Stimulated activated naive CD8-positive, alpha-beta T cell treated with anti-CD3 and anti-CD28 coated beads, Interleukin-15, amount 100 ng/mL, for 72 hours (primary cell): Measurements from ENCODE around the gene KPNA6.
"Not testable (repeated sequence)": the region's sequence is repeated elsewhere in the genome, so short reads cannot be mapped to it uniquely, and the experiment has no call there.

ENCODE experiments used
- ATAC-seq: fragments of 150-1000 bp; cut with Tn5 transposase; 2 replicates; pipeline ENCODE4 v1.10.0; 2021; ENCODE audit warnings: mild to moderate bottlenecking, moderate library complexity
- DNase-seq, 2 donors: peaks; one replicate each; pipeline ENCODE4 v3.0.0; 2021 to 2022
- H3K27ac Mint-ChIP-seq, 2 donors: one replicate each; pipeline ENCODE4 v1.8.0; 2022; ENCODE audit warnings: mild to moderate bottlenecking in 2 of 2, mixed read lengths in 2 of 2, moderate library complexity in 2 of 2
- H3K27me3 Mint-ChIP-seq: one replicate; pipeline ENCODE4 v1.8.0; 2022; ENCODE audit warnings: mixed read lengths
- H3K4me1 Mint-ChIP-seq: one replicate; pipeline ENCODE4 v1.8.0; 2022; ENCODE audit warnings: mild to moderate bottlenecking, mixed read lengths
- H3K4me3 Mint-ChIP-seq, 2 donors: one replicate each; pipeline ENCODE4 v1.8.0; 2022; ENCODE audit warnings: mild to moderate bottlenecking in 2 of 2, mixed read lengths in 2 of 2, moderate library complexity in 1 of 2
- H3K9me3 Mint-ChIP-seq, 2 donors: one replicate each; pipeline ENCODE4 v1.8.0; 2022; ENCODE audit warnings: mixed read lengths in 2 of 2

KPNA6 gene

GRCh38 chr1:32115496-32115895 lies 7.6 kb downstream of the KPNA6 start:
- no peaks in the 10 kb centered on the region for H3K9me3 Mint-ChIP-seq
- H3K4me1 Mint-ChIP-seq: peaks cover 56% of the 10 kb centered on the region
- DNase-seq: no peak

GRCh38 chr1:32116531-32116930 lies 8.7 kb downstream of the KPNA6 start:
- no peak for ATAC-seq
- Mint-ChIP-seq H3K9me3 (no peaks in the 10 kb centered on the region), H3K4me3 (no peak overlapping the region), H3K27ac (no peak overlapping the region), H3K27me3 (no peaks in the 10 kb centered on the region), H3K4me1 (peaks cover 56% of the 10 kb centered on the region)
- DNase-seq: no peak

More at GRCh38 chr1:32115496-32115895, 7.6 kb downstream of the KPNA6 start:
- no peaks in the 10 kb centered on the region for H3K27me3 Mint-ChIP-seq
- ATAC-seq: no peak
- H3K4me3 Mint-ChIP-seq: no peak overlapping the region
- no peak overlapping the region for H3K27ac Mint-ChIP-seq

- DNase-seq: no peak
- Mint-ChIP-seq H3K9me3 (no peaks in the 10 kb centered on the region), H3K27ac (no peak overlapping the region), H3K4me3 (no peak overlapping the region), H3K27me3 (no peaks in the 10 kb centered on the region), H3K4me1 (peaks cover 52% of the 10 kb centered on the region)
- no peak for ATAC-seq
Observed at GRCh38 chr1:32122151-32122550, 14.3 kb downstream of the KPNA6 start.

- H3K9me3 Mint-ChIP-seq, H3K27me3 Mint-ChIP-seq, H3K4me3 Mint-ChIP-seq, ATAC-seq, H3K27ac Mint-ChIP-seq, DNase-seq: not testable (repeated sequence)
- peaks cover 58% of the 10 kb centered on the region for H3K4me1 Mint-ChIP-seq
Observed at GRCh38 chr1:32123361-32123760, 15.5 kb downstream of the KPNA6 start.

- Mint-ChIP-seq H3K27ac (no peak overlapping the region), H3K4me3 (no peak overlapping the region), H3K4me1 (peaks cover 68% of the 10 kb centered on the region), H3K27me3 (no peaks in the 10 kb centered on the region), H3K9me3 (no peaks in the 10 kb centered on the region)
- ATAC-seq: no peak
- no peak for DNase-seq
Observed at GRCh38 chr1:32125313-32125712, 17.5 kb downstream of the KPNA6 start.

GRCh38 chr1:32126770-32127169 lies 18.9 kb downstream of the KPNA6 start:
- H3K27me3 Mint-ChIP-seq: no peaks in the 10 kb centered on the region
- no peak for DNase-seq
- no peaks in the 10 kb centered on the region for H3K9me3 Mint-ChIP-seq
- no peak for ATAC-seq
- H3K4me1 Mint-ChIP-seq: peaks cover 54% of the 10 kb centered on the region
- H3K4me3 Mint-ChIP-seq: no peak overlapping the region
- H3K27ac Mint-ChIP-seq: no peak overlapping the region

GRCh38 chr1:32127409-32128198 lies 19.7 kb downstream of the KPNA6 start:
- peaks cover 46% of the 10 kb centered on the region for H3K4me1 Mint-ChIP-seq
- peak overlapping the region in 1 of 2 donors; percentile 50 for H3K27ac Mint-ChIP-seq
- no peaks in the 10 kb centered on the region for H3K27me3 Mint-ChIP-seq
- ATAC-seq: no peak
- H3K9me3 Mint-ChIP-seq: no peaks in the 10 kb centered on the region
- no peak overlapping the region for H3K4me3 Mint-ChIP-seq
- DNase-seq: no peak

GRCh38 chr1:32128479-32128878 lies 20.6 kb downstream of the KPNA6 start:
- no peak overlapping the region for H3K4me3 Mint-ChIP-seq
- no peaks in the 10 kb centered on the region for H3K27me3 Mint-ChIP-seq
- no peak for DNase-seq
- H3K27ac Mint-ChIP-seq: no peak overlapping the region
- peaks cover 42% of the 10 kb centered on the region for H3K4me1 Mint-ChIP-seq
- no peak for ATAC-seq
- H3K9me3 Mint-ChIP-seq: no peaks in the 10 kb centered on the region

GRCh38 chr1:32128964-32129363 lies 21.1 kb downstream of the KPNA6 start:
- no peak overlapping the region for H3K4me3 Mint-ChIP-seq
- ATAC-seq (no peak), DNase-seq (no peak)
- no peaks in the 10 kb centered on the region for H3K27me3 Mint-ChIP-seq
- peak overlapping the region in 1 of 2 donors; percentile 49 for H3K27ac Mint-ChIP-seq
- no peaks in the 10 kb centered on the region for H3K9me3 Mint-ChIP-seq
- H3K4me1 Mint-ChIP-seq: peaks cover 42% of the 10 kb centered on the region

- H3K4me1 Mint-ChIP-seq: peaks cover 37% of the 10 kb centered on the region
- not testable (repeated sequence) for H3K27ac Mint-ChIP-seq, H3K4me3 Mint-ChIP-seq, ATAC-seq, H3K27me3 Mint-ChIP-seq, H3K9me3 Mint-ChIP-seq, DNase-seq
Observed at GRCh38 chr1:32133950-32134280, 26.1 kb downstream of the KPNA6 start.

- Mint-ChIP-seq H3K4me1 (peaks cover 52% of the 10 kb centered on the region), H3K9me3 (no peaks in the 10 kb centered on the region), H3K27ac (no peak overlapping the region), H3K4me3 (no peak overlapping the region), H3K27me3 (no peaks in the 10 kb centered on the region)
- ATAC-seq (no peak), DNase-seq (no peak)
Observed at GRCh38 chr1:32137111-32137510, 29.3 kb downstream of the KPNA6 start.

- no peaks in the 10 kb centered on the region for H3K27me3 Mint-ChIP-seq
- no peak overlapping the region for H3K27ac Mint-ChIP-seq
- ATAC-seq: no peak
- peaks cover 54% of the 10 kb centered on the region for H3K4me1 Mint-ChIP-seq
- no peaks in the 10 kb centered on the region for H3K9me3 Mint-ChIP-seq
- no peak overlapping the region for H3K4me3 Mint-ChIP-seq
- no peak for DNase-seq
Observed at GRCh38 chr1:32138965-32139364, 31.1 kb downstream of the KPNA6 start.

- ATAC-seq (no peak), DNase-seq (no peak)
- Mint-ChIP-seq H3K4me3 (no peak overlapping the region), H3K27me3 (no peaks in the 10 kb centered on the region), H3K9me3 (no peaks in the 10 kb centered on the region), H3K27ac (peak overlapping the region in 1 of 2 donors; percentile 32), H3K4me1 (peaks cover 68% of the 10 kb centered on the region)
Observed at GRCh38 chr1:32142446-32143301, 34.8 kb downstream of the KPNA6 start.

- H3K27me3 Mint-ChIP-seq, ATAC-seq, DNase-seq, H3K27ac Mint-ChIP-seq, H3K9me3 Mint-ChIP-seq, H3K4me3 Mint-ChIP-seq: not testable (repeated sequence)
- H3K4me1 Mint-ChIP-seq: peaks cover 62% of the 10 kb centered on the region
Observed at GRCh38 chr1:32143302-32143695, 35.4 kb downstream of the KPNA6 start.

GRCh38 chr1:32144033-32144432 lies 36.2 kb downstream of the KPNA6 start:
- Mint-ChIP-seq H3K27me3 (no peaks in the 10 kb centered on the region), H3K9me3 (no peaks in the 10 kb centered on the region), H3K27ac (no peak overlapping the region), H3K4me1 (peaks cover 55% of the 10 kb centered on the region), H3K4me3 (no peak overlapping the region)
- DNase-seq (no peak), ATAC-seq (no peak)

GRCh38 chr1:32147799-32148198 lies 39.9 kb downstream of the KPNA6 start:
- H3K9me3 Mint-ChIP-seq, ATAC-seq, DNase-seq, H3K27ac Mint-ChIP-seq, H3K4me3 Mint-ChIP-seq, H3K27me3 Mint-ChIP-seq: not testable (repeated sequence)
- H3K4me1 Mint-ChIP-seq: peaks cover 49% of the 10 kb centered on the region
